DND-41 (cell line): ENCODE measurements around the gene KCNJ16.

ENCODE experiments used
- EZH2 ChIP-seq: IDR thresholded peaks from 3 replicates; pipeline ENCODE4 v1.6.1; 2012; ENCODE audit warnings: borderline replicate concordance, low read depth, mild to moderate bottlenecking, moderate library complexity, low read length, inconsistent platforms; ENCODE audit not compliant: severe bottlenecking
- TF ChIP-seq, protein P1 (sequence below): IDR thresholded peaks from 2 replicates; pipeline ENCODE4 v1.5.1; 2012; ENCODE audit warnings: borderline replicate concordance, low read length, moderate library complexity, mild to moderate bottlenecking; ENCODE audit not compliant: poor library complexity, severe bottlenecking; ENCODE audit errors: extremely low read depth

GRCh38 chr17:70076831-70077230 is 1.8 kb downstream of the KCNJ16 start:
- TF ChIP-seq, protein P1, sequence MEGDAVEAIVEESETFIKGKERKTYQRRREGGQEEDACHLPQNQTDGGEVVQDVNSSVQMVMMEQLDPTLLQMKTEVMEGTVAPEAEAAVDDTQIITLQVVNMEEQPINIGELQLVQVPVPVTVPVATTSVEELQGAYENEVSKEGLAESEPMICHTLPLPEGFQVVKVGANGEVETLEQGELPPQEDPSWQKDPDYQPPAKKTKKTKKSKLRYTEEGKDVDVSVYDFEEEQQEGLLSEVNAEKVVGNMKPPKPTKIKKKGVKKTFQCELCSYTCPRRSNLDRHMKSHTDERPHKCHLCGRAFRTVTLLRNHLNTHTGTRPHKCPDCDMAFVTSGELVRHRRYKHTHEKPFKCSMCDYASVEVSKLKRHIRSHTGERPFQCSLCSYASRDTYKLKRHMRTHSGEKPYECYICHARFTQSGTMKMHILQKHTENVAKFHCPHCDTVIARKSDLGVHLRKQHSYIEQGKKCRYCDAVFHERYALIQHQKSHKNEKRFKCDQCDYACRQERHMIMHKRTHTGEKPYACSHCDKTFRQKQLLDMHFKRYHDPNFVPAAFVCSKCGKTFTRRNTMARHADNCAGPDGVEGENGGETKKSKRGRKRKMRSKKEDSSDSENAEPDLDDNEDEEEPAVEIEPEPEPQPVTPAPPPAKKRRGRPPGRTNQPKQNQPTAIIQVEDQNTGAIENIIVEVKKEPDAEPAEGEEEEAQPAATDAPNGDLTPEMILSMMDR: no peak
- no peak for TF ChIP-seq EZH2
